Inflammatory macrophage (primary cell): ENCODE measurements around the gene CENPX.

Source experiments
- DNase-seq, 2 donors: peaks; one replicate each; pipeline ENCODE4 v3.0.0-alpha.2; 2020 to 2022

Gene CENPX

GRCh38 chr17:82055023-82055964 is 32.6 kb upstream of the CENPX start:
- DNase-seq, result no peak

GRCh38 chr17:82054351-82055022 is 31.8 kb upstream of the CENPX start:
- DNase-seq, result no peak

GRCh38 chr17:82053556-82054263 is 31.0 kb upstream of the CENPX start:
- DNase-seq, result no peak

- no peak for DNase-seq
Measured at GRCh38 chr17:82053130-82053529, 30.5 kb upstream of the CENPX start.

- no peak for DNase-seq
Measured at GRCh38 chr17:82052638-82053059, 30.0 kb upstream of the CENPX start.

- peak; percentile 55 to 77 for DNase-seq
Measured at GRCh38 chr17:82051776-82052637, 29.3 kb upstream of the CENPX start, which contains the start of the genes GPS1 and RFNG. Gene GPS1, plus strand, starts transcription at chr17:82051898. Its CDS starts 34 bp downstream, at chr17:82051932. Gene RFNG, minus strand, starts transcription at chr17:82051811. Its CDS starts 45 bp downstream, at chr17:82051766.

- DNase-seq, result no peak
Measured at GRCh38 chr17:82050761-82051641, 28.3 kb upstream of the CENPX start.

GRCh38 chr17:82050152-82050760 is 27.6 kb upstream of the CENPX start:
- DNase-seq, result no peak

- DNase-seq, result no peak
Measured at GRCh38 chr17:82049521-82049971, 26.9 kb upstream of the CENPX start.

- no peak for DNase-seq
Measured at GRCh38 chr17:82049106-82049505, 26.4 kb upstream of the CENPX start.

GRCh38 chr17:82048571-82048971 is 25.9 kb upstream of the CENPX start:
- DNase-seq, result no peak

GRCh38 chr17:82047914-82048570 is 25.4 kb upstream of the CENPX start:
- DNase-seq, result no peak

- DNase-seq, result no peak
Measured at GRCh38 chr17:82047379-82047778, 24.7 kb upstream of the CENPX start.

- no peak for DNase-seq
Measured at GRCh38 chr17:82046903-82047302, 24.2 kb upstream of the CENPX start.

GRCh38 chr17:82045936-82046484 is 23.3 kb upstream of the CENPX start:
- no peak for DNase-seq

GRCh38 chr17:82043507-82043906 is 20.8 kb upstream of the CENPX start:
- no peak for DNase-seq

GRCh38 chr17:82042649-82043048 is 20.0 kb upstream of the CENPX start:
- DNase-seq, result no peak

GRCh38 chr17:82041144-82041814 is 18.6 kb upstream of the CENPX start:
- DNase-seq, result peak; percentile 18 to 36
